HepG2 (cell line): ENCODE data around the gene STUB1. TPM values are rescaled to one million over a fixed set of nuclear protein-coding genes. Genes with fewer than 3 reads are reported as not detected.

Experiments used
- GZF1 ChIP-seq: sonication (generic); formaldehyde crosslinking; IDR thresholded peaks from 2 replicates; pipeline ENCODE4 v1.5.1; 2020; ENCODE audit warnings: mild to moderate bottlenecking, missing genetic modification reagents
- HNRNPH1 ChIP-seq: fragments of 200-400 bp; formaldehyde crosslinking; optimal IDR thresholded peaks from 2 replicates; pipeline ENCODE3; 2017; ENCODE audit warnings: mild to moderate bottlenecking, low read depth, low read length
- MEIS2 ChIP-seq: sonication (generic); formaldehyde crosslinking; IDR thresholded peaks from 2 replicates; pipeline ENCODE4 v1.9.0; 2021; ENCODE audit warnings: mild to moderate bottlenecking, missing genetic modification reagents
- MLXIP ChIP-seq: sonication (generic); formaldehyde crosslinking; IDR thresholded peaks from 2 replicates; pipeline ENCODE4 v1.9.0; 2021; ENCODE audit warnings: missing genetic modification reagents, borderline replicate concordance
- MTF1 ChIP-seq: sonication (generic); formaldehyde crosslinking; IDR thresholded peaks from 2 replicates; pipeline ENCODE4 v1.5.0; 2020; ENCODE audit warnings: missing genetic modification reagents
- NCOA5 ChIP-seq: sonication (generic); formaldehyde crosslinking; IDR thresholded peaks from 2 replicates; pipeline ENCODE4 v1.4.0; 2020; ENCODE audit warnings: missing genetic modification reagents
- NFATC3 ChIP-seq: sonication (generic); formaldehyde crosslinking; IDR thresholded peaks from 2 replicates; pipeline ENCODE4 v1.5.1; 2020; ENCODE audit warnings: mild to moderate bottlenecking, missing genetic modification reagents
- PHB2 ChIP-seq: fragments of 450-650 bp; IDR thresholded peaks from 2 replicates; pipeline ENCODE4 v1.6.1; 2018; ENCODE audit not compliant: partially characterized antibody
- POLR2A ChIP-seq, 2 experiments: IDR thresholded peaks; 2 replicates each; pipeline ENCODE4 v1.6.1; 2011; ENCODE audit warnings: low read depth in 2 of 2, low read length in 2 of 2, mild to moderate bottlenecking in 1 of 2, moderate library complexity in 1 of 2; ENCODE audit not compliant: insufficient read depth in 1 of 2
- SMARCC2 ChIP-seq: fragments of 450-650 bp; IDR thresholded peaks from 2 replicates; pipeline ENCODE4 v1.6.1; 2017; ENCODE audit warnings: antibody characterized with exemption, mild to moderate bottlenecking
- XRCC5 ChIP-seq: fragments of 200-400 bp; formaldehyde crosslinking; optimal IDR thresholded peaks from 2 replicates; pipeline ENCODE3; 2017; ENCODE audit warnings: mild to moderate bottlenecking, low read length
- ZFP1 ChIP-seq: IDR thresholded peaks from 2 replicates; pipeline ENCODE4 v1.6.1; 2016
- ZFP37 ChIP-seq: sonication (generic); formaldehyde crosslinking; IDR thresholded peaks from 2 replicates; pipeline ENCODE4 v1.4.0; 2020; ENCODE audit warnings: missing genetic modification reagents, borderline replicate concordance
- ZNF30 ChIP-seq: sonication (generic); formaldehyde crosslinking; IDR thresholded peaks from 2 replicates; pipeline ENCODE4 v1.5.0; 2020; ENCODE audit warnings: mild to moderate bottlenecking, missing genetic modification reagents
- ZNF318 ChIP-seq: sonication (generic); formaldehyde crosslinking; IDR thresholded peaks from 2 replicates; pipeline ENCODE4 v1.4.0; 2020; ENCODE audit warnings: mild to moderate bottlenecking, missing genetic modification reagents
- ZNF337 ChIP-seq: sonication (generic); formaldehyde crosslinking; IDR thresholded peaks from 2 replicates; pipeline ENCODE4 v1.5.1; 2020; ENCODE audit warnings: missing genetic modification reagents, low read depth, mild to moderate bottlenecking, borderline replicate concordance
- ZNF605 ChIP-seq: sonication (generic); formaldehyde crosslinking; IDR thresholded peaks from 2 replicates; pipeline ENCODE4 v1.8.0; 2022; ENCODE audit warnings: mild to moderate bottlenecking, missing genetic modification reagents
- ZNF724P ChIP-seq: sonication (generic); formaldehyde crosslinking; IDR thresholded peaks from 2 replicates; pipeline ENCODE4 v1.8.0; 2022; ENCODE audit warnings: missing genetic modification reagents, borderline replicate concordance
- ZNF792 ChIP-seq: IDR thresholded peaks from 2 replicates; pipeline ENCODE4 v1.6.1; 2016
- polyA plus RNA-seq, 8 experiments: library from polyadenylated mRNA; depleted of rRNA in 3 of 8; stranded (reverse) in 7 of 8; unstranded in 1 of 8; fragments of >200 nt; fragmentation: Illumina TruSeq in 4 of 8; extraction: Trizol in 4 of 8; gene quantifications; 2 replicates each; pipeline versions ENCODE4 v1.2.1 to v1.2.3, GENCODE V29; 2011 to 2016; ENCODE audit warnings: low read depth in 4 of 8, missing spikeins in 1 of 8, mixed read lengths in 1 of 8; ENCODE audit not compliant: insufficient read depth in 1 of 8
- total RNA-seq, 5 experiments: library from RNA; depleted of rRNA; stranded (reverse); fragments of >200 nt; fragmentation: Illumina TruSeq; extraction: Trizol; gene quantifications; 2 replicates each; pipeline ENCODE4 v1.2.3, GENCODE V29; 2016; ENCODE audit warnings: low read depth in 1 of 5
- TF ChIP-seq, protein P1 (sequence below): sonication (generic); formaldehyde crosslinking; IDR thresholded peaks from 2 replicates; pipeline ENCODE4 v1.5.0; 2020; ENCODE audit warnings: missing genetic modification reagents

Gene STUB1
- total and polyA plus RNA-seq, 2 of the 13 experiments (the other 11 are each of a cell fraction or from before 2014, with no cell fraction given): 52.9 to 78.2 TPM

DNA sequence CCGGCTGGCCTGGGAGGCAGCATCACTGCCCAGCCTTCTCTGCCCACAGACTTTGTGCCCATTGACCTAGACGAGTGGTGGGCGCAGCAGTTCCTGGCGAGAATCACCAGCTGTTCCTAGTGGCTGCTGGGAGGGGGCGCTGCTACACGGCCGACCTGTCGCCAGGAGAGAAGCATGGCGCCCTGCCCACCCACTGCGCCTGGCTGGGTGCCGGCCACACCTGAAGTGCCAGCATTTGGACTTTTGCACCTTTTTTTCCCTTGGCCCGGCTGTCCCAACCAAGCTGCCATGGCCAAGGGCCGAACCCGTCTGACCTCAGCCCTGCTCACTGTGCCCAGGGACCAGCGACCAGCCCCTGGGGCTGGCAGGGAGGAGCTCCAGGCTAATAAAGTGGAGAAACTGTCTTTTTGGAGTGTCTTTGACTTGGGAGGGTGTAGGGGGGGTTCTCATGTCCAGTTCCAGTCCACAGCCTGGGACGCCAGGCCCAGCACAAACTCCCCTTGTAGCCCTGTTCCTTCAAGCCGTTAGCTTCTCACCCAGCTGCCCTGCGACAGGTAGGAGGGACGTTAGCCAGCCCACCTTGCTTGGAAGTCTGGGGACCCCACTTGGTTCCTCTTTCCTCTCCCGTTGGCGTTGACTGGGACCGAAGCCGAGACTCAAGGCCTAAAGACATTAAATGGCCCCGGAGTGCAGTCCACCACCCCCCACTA is 32.0 kb upstream of the STUB1 start (continued):
- TF ChIP-seq POLR2A (IDR thresholded peaks at IDR 0.05; ENCODE audit: insufficient read depth in 1 of 2, low read depth in 2 of 2, low read length in 2 of 2) (no peak), PHB2 (no peak), ZFP1 (no peak), ZNF337 (CRISPR knock-in tag) (no peak), ZNF605 (no peak; the same call in 1 of the 2 replicates), ZNF724P (no peak), MLXIP (CRISPR knock-in tag) (no peak), ZNF30 (CRISPR knock-in tag) (no peak), XRCC5 (peak; percentile 67), MTF1 (no peak), GZF1 (no peak), NFATC3 (no peak), SMARCC2 (no peak), HNRNPH1 (peak; percentile 10), MEIS2 (CRISPR knock-in tag) (peak; percentile 63; the same call in 1 of the 2 replicates), ZFP37 (CRISPR knock-in tag) (peak; percentile 39; the same call in 1 of the 2 replicates), ZNF318 (CRISPR knock-in tag) (no peak), NCOA5 (CRISPR knock-in tag) (no peak), ZNF792 (no peak)
- TF ChIP-seq, protein P1, sequence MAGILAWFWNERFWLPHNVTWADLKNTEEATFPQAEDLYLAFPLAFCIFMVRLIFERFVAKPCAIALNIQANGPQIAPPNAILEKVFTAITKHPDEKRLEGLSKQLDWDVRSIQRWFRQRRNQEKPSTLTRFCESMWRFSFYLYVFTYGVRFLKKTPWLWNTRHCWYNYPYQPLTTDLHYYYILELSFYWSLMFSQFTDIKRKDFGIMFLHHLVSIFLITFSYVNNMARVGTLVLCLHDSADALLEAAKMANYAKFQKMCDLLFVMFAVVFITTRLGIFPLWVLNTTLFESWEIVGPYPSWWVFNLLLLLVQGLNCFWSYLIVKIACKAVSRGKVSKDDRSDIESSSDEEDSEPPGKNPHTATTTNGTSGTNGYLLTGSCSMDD (CRISPR knock-in tag): no peak
